ENCODE data around the gene TMC1. TPM values are rescaled to one million over a fixed set of nuclear protein-coding genes. Genes with fewer than 3 reads are reported as not detected.

TMC1 gene
- total RNA-seq, 3 donors from 2014 or later: not detected

GRCh38 chr9:72680593-72681282 lies 159.3 kb downstream of the TMC1 start:
- Mint-ChIP-seq H3K4me1 (ENCODE audit: low read depth) (no peaks in the 10 kb centered on the region), H3K4me3 (no peak overlapping the region), H3K9me3 (no peaks in the 10 kb centered on the region), H3K27me3 (ENCODE audit: low read depth) (peaks cover 6% of the 10 kb centered on the region), H3K36me3 (ENCODE audit: insufficient read depth) (no peaks in the 10 kb centered on the region)
- ATAC-seq (no peak), DNase-seq (no peak)

GRCh38 chr9:72681283-72681630 lies 159.8 kb downstream of the TMC1 start:
- Mint-ChIP-seq H3K36me3 (ENCODE audit: insufficient read depth) (no peaks in the 10 kb centered on the region), H3K4me3 (no peak overlapping the region), H3K27me3 (ENCODE audit: low read depth) (peaks cover 11% of the 10 kb centered on the region), H3K4me1 (ENCODE audit: low read depth) (no peaks in the 10 kb centered on the region), H3K9me3 (no peaks in the 10 kb centered on the region)
- DNase-seq: no peak
- no peak for ATAC-seq

- H3K4me3 Mint-ChIP-seq: no peak overlapping the region
- no peaks in the 10 kb centered on the region for H3K9me3 Mint-ChIP-seq
- peaks cover 14% of the 10 kb centered on the region for H3K27me3 Mint-ChIP-seq (ENCODE audit: low read depth)
- DNase-seq: no peak
- ATAC-seq: no peak
- H3K36me3 Mint-ChIP-seq (ENCODE audit: insufficient read depth): no peaks in the 10 kb centered on the region
- no peaks in the 10 kb centered on the region for H3K4me1 Mint-ChIP-seq (ENCODE audit: low read depth)
Observed at GRCh38 chr9:72684615-72685014, 163.2 kb downstream of the TMC1 start.

- Mint-ChIP-seq H3K36me3 (ENCODE audit: insufficient read depth) (no peaks in the 10 kb centered on the region), H3K27me3 (ENCODE audit: low read depth) (peaks cover 14% of the 10 kb centered on the region), H3K4me3 (no peak overlapping the region), H3K4me1 (ENCODE audit: low read depth) (no peaks in the 10 kb centered on the region), H3K9me3 (no peaks in the 10 kb centered on the region)
- ATAC-seq (no peak), DNase-seq (no peak)
Observed at GRCh38 chr9:72685911-72686310, 164.5 kb downstream of the TMC1 start.

- no peaks in the 10 kb centered on the region for H3K9me3 Mint-ChIP-seq
- no peaks in the 10 kb centered on the region for H3K36me3 Mint-ChIP-seq (ENCODE audit: insufficient read depth)
- no peak for DNase-seq
- H3K4me3 Mint-ChIP-seq: no peak overlapping the region
- H3K4me1 Mint-ChIP-seq (ENCODE audit: low read depth): no peaks in the 10 kb centered on the region
- no peak for ATAC-seq
- H3K27me3 Mint-ChIP-seq (ENCODE audit: low read depth): peaks cover 14% of the 10 kb centered on the region
Observed at GRCh38 chr9:72687331-72687730, 165.9 kb downstream of the TMC1 start.

- no peaks in the 10 kb centered on the region for H3K36me3 Mint-ChIP-seq (ENCODE audit: insufficient read depth)
- no peaks in the 10 kb centered on the region for H3K9me3 Mint-ChIP-seq
- ATAC-seq: no peak
- DNase-seq: no peak
- no peaks in the 10 kb centered on the region for H3K4me1 Mint-ChIP-seq (ENCODE audit: low read depth)
- H3K4me3 Mint-ChIP-seq: no peak overlapping the region
- H3K27me3 Mint-ChIP-seq (ENCODE audit: low read depth): peaks cover 2% of the 10 kb centered on the region
Observed at GRCh38 chr9:72691671-72692070, 170.3 kb downstream of the TMC1 start.

- Mint-ChIP-seq H3K4me3 (no peak overlapping the region), H3K9me3 (no peaks in the 10 kb centered on the region)
Observed at GRCh38 chr9:72695365-72695764, 174.0 kb downstream of the TMC1 start.

GRCh38 chr9:72696511-72696910 lies 175.1 kb downstream of the TMC1 start:
- Mint-ChIP-seq H3K4me3 (no peak overlapping the region), H3K9me3 (no peaks in the 10 kb centered on the region), H3K4me1 (ENCODE audit: low read depth) (no peaks in the 10 kb centered on the region), H3K27me3 (ENCODE audit: low read depth) (peaks cover 2% of the 10 kb centered on the region), H3K36me3 (ENCODE audit: insufficient read depth) (no peaks in the 10 kb centered on the region)
- no peak for DNase-seq
- ATAC-seq: no peak

More at GRCh38 chr9:72695365-72695764, 174.0 kb downstream of the TMC1 start:
- no peaks in the 10 kb centered on the region for H3K4me1 Mint-ChIP-seq (ENCODE audit: low read depth)
- no peak for ATAC-seq
- no peaks in the 10 kb centered on the region for H3K36me3 Mint-ChIP-seq (ENCODE audit: insufficient read depth)
- DNase-seq: no peak
- peaks cover 2% of the 10 kb centered on the region for H3K27me3 Mint-ChIP-seq (ENCODE audit: low read depth)

GRCh38 chr9:72701510-72701909 lies 180.1 kb downstream of the TMC1 start:
- ATAC-seq: no peak
- Mint-ChIP-seq H3K9me3 (no peaks in the 10 kb centered on the region), H3K36me3 (ENCODE audit: insufficient read depth) (no peaks in the 10 kb centered on the region), H3K27me3 (ENCODE audit: low read depth) (no peaks in the 10 kb centered on the region), H3K4me3 (no peak overlapping the region), H3K4me1 (ENCODE audit: low read depth) (no peaks in the 10 kb centered on the region)
- DNase-seq: no peak

- no peaks in the 10 kb centered on the region for H3K27me3 Mint-ChIP-seq (ENCODE audit: low read depth)
- no peaks in the 10 kb centered on the region for H3K36me3 Mint-ChIP-seq (ENCODE audit: insufficient read depth)
- no peaks in the 10 kb centered on the region for H3K4me1 Mint-ChIP-seq (ENCODE audit: low read depth)
- H3K4me3 Mint-ChIP-seq: no peak overlapping the region
- H3K9me3 Mint-ChIP-seq: no peaks in the 10 kb centered on the region
- ATAC-seq: no peak
- DNase-seq: no peak
Observed at GRCh38 chr9:72703574-72703973, 182.2 kb downstream of the TMC1 start.

GRCh38 chr9:72704688-72705375 lies 183.4 kb downstream of the TMC1 start:
- DNase-seq (no peak), ATAC-seq (no peak)
- no peaks in the 10 kb centered on the region for H3K36me3 Mint-ChIP-seq (ENCODE audit: insufficient read depth)
- no peak overlapping the region for H3K4me3 Mint-ChIP-seq
- H3K27me3 Mint-ChIP-seq (ENCODE audit: low read depth): no peaks in the 10 kb centered on the region
- H3K9me3 Mint-ChIP-seq: no peaks in the 10 kb centered on the region
- no peaks in the 10 kb centered on the region for H3K4me1 Mint-ChIP-seq (ENCODE audit: low read depth)

GRCh38 chr9:72718503-72718902 lies 197.1 kb downstream of the TMC1 start:
- no peaks in the 10 kb centered on the region for H3K36me3 Mint-ChIP-seq (ENCODE audit: insufficient read depth)
- no peaks in the 10 kb centered on the region for H3K9me3 Mint-ChIP-seq
- DNase-seq: no peak
- ATAC-seq: no peak
- H3K27me3 Mint-ChIP-seq (ENCODE audit: low read depth): peaks cover 2% of the 10 kb centered on the region
- H3K4me3 Mint-ChIP-seq: no peak overlapping the region
- H3K4me1 Mint-ChIP-seq (ENCODE audit: low read depth): no peaks in the 10 kb centered on the region

GRCh38 chr9:72721067-72721466 lies 199.7 kb downstream of the TMC1 start:
- ATAC-seq: no peak
- no peak for DNase-seq
- H3K4me1 Mint-ChIP-seq (ENCODE audit: low read depth): no peaks in the 10 kb centered on the region
- H3K36me3 Mint-ChIP-seq (ENCODE audit: insufficient read depth): no peaks in the 10 kb centered on the region
- H3K4me3 Mint-ChIP-seq: no peak overlapping the region
- no peaks in the 10 kb centered on the region for H3K27me3 Mint-ChIP-seq (ENCODE audit: low read depth)
- H3K9me3 Mint-ChIP-seq: no peaks in the 10 kb centered on the region

- H3K27me3 Mint-ChIP-seq (ENCODE audit: low read depth): peaks cover 5% of the 10 kb centered on the region
- no peaks in the 10 kb centered on the region for H3K36me3 Mint-ChIP-seq (ENCODE audit: insufficient read depth)
- DNase-seq (no peak), ATAC-seq (no peak)
- H3K9me3 Mint-ChIP-seq: no peaks in the 10 kb centered on the region
- H3K4me1 Mint-ChIP-seq (ENCODE audit: low read depth): no peaks in the 10 kb centered on the region
- H3K4me3 Mint-ChIP-seq: no peak overlapping the region
Observed at GRCh38 chr9:72726947-72727346, 205.5 kb downstream of the TMC1 start.

- Mint-ChIP-seq H3K36me3 (ENCODE audit: insufficient read depth) (no peaks in the 10 kb centered on the region), H3K27me3 (ENCODE audit: low read depth) (peaks cover 5% of the 10 kb centered on the region), H3K9me3 (no peaks in the 10 kb centered on the region), H3K4me3 (no peak overlapping the region), H3K4me1 (ENCODE audit: low read depth) (no peaks in the 10 kb centered on the region)
- ATAC-seq (no peak), DNase-seq (no peak)
Observed at GRCh38 chr9:72728031-72728770, 206.8 kb downstream of the TMC1 start.
